Stimulated activated CD8-positive, alpha-beta memory T cell treated with anti-CD3 and anti-CD28 coated beads, Interleukin-2, amount 100 ng/mL, for 48 hours (primary cell): ENCODE measurements around the gene RIMS4.
A peak's percentile ranks its signal among the peaks of the same experiment; 100 is the strongest.
"Not testable (repeated sequence)": the region's sequence is repeated elsewhere in the genome, so short reads cannot be mapped to it uniquely, and the experiment has no call there.

Experiments used
- DNase-seq, 2 donors: peaks; one replicate each; pipeline ENCODE4 v3.0.0-alpha.2; 2020; ENCODE audit warnings: low read depth in 2 of 2

RIMS4 gene

DNA sequence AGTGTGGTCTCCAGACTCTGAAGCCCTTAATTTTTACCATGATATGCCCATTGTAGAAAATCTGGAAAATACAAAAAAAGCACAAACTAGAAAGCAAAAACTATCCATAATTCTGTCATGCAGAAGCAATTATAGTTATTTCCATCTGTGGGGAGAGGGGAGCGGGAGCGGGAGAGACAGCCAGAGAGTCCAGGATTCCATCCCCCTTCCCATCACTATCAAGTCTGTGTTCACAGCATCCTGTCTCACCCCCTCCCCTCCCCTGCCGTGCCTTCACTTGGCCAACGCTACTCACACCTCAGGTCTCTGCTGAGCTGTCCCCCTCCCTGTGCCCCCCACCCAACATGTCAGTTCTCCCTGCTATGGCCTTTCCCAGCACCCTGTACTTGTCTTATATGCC is 14.5 kb downstream of the RIMS4 start:
- no peak for DNase-seq

DNA sequence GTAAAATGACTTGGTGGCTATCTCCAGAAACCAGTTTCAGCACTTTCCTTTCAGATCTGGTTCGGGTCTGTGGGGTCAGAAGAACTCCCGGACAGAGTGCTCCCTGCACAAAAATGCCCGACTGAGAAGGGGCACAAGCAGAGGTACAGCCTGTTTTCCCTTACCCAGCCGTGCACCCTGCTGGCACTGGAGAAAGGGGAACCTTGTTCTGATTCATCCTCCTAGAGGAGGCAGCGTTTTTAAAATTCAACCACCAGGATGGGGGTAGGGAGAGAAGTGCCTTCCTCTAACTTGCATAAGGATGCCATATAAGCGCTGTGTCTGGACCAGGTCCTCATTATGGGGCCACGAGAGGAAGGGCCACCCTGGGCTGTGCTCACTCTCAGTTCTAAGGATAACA is 17.6 kb downstream of the RIMS4 start:
- no peak for DNase-seq

DNA sequence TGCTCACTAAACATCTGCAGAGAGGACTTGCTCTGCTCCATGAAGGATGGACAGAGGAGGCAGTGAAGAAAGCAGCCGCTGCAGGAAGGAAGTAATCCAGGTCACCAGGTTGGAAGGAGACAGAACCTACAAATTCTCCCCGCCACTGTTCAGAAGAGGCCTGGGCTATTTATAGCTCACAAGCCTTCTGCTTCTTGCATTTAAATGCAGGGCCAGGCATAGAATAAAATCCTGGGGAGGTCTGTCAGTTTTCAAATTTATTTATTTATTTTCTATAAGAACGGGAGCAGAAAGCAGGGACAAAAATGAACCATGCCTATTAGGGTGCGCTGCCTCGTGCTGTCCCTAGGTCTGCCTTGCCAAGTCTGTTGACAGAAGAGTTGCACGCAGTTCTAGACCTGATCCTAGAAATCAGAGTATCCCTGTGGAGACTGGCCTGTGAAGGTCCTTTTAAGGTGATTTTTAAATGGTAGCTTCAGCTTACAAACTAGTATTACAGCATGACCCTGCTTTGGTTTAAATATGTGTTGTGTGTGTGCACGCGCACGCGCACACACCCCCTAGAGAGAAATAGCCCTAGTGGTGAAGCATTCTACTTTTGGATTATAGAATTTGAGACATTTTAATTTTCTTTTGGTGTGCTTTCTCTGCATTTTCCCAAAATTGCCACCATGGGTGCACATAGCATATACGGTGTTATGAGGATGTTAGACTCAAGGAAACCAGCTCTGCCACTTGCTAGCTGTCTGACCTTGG is 19.5 kb downstream of the RIMS4 start:
- no peak for DNase-seq

DNA sequence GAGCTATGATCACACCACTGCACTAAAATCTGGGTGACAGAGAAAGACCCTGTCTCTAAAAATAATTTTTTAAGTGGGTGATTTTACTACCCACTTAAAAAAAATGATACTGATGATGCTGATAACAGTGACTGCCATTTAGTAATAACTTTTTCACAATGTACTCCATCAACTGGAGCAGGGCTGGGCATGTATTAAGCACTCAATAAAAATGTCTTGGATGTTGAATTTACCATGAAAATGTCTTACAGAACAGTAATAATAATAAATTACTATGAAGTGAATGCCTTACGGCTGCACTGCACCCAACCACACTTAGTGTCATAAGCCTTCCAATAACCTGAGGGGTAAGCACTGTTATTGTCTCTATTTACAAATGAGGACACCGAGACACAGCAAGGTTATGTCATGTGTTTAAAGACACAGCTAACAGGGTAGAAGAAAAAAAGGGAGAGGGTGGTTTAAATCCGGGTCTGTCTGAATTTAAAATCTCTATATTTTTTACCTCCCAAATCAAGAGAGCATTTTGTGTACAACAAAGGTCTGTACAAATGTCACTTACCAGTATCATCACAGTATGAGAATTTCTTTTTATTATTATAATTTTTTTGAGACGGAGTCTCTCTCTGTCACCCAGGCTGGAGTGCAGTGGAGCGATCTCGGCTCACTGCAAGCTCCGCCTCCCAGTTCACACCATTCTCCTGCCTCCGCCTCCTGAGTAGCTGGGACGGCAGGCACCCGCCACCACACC is 21.5 kb downstream of the RIMS4 start:
- DNase-seq = no peak

DNA sequence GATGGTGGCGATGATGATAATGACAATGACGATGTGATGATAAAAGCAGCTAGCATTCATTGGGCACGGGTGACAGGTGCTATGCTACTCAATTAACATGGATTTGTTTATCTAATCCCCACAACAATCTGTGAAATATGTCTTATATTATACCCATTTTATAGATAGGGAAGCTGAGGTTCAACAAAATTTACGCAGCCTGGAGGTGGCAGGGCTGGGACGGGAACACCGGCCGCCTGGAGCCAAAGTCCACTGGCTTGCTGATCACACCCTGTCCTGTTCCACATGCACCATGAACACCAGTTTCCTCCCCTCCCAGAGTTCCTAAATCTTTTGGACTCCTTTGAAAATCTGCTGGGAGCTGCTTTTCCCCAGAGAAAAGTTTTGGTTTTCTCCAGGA is 23.0 kb downstream of the RIMS4 start:
- no peak for DNase-seq

DNA sequence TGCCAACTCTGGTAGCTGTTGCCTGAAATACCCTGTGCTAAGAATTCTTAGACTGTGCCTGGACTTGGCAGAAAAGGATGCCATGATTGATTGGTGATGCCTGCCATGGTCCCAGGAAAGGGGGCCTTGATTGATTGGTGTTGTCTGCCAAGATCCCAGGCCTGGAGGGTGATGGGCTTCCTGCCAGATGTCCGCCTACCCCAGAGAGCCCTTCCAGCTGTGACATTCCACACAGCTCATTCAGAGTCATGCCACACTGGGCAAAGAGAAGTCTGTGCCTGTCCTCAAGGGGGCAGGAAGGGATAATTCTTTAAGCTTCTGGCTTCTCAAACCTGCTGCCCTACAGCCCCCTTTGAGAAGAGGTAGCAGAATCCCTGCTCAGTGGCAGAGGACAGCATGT is 24.6 kb downstream of the RIMS4 start:
- DNase-seq = no peak

DNA sequence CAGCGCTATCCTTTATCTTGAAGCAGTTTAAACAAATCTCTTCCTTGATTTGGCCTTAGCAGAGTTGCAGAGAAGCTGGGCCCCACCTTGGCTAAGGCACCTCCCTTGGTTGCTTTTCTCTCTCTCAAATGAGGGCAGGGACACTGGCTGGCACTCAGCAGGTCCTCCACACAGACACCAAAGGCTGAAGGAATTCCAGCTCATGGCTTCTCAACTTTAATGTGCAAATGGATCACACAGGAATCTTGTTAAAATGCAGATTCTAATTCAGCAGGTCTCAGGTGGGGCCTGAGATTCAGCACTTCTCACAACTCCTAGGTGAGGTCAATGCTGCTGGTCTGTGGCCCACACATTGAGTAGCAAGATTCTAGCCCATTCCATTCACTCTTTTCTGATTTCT is 25.7 kb downstream of the RIMS4 start:
- DNase-seq = no peak

DNA sequence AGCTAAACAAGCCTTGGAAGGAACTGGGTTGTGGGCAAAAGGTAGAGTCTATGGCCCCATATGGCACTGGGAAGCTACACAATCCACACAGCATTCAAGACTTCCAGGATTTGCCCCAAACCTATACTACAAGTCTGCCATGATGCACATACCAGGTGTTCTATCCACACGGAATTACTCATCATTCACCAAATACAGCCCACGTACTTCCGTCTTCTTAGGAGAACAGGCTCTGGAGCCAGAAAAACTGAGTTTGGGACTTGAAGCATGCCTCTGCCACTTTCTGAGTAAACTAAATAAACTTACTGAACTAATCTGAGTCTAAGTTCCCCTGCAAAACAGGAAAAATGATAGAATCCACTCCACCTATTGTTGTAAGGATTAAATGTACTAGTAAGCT is 28.6 kb downstream of the RIMS4 start:
- DNase-seq = no peak

DNA sequence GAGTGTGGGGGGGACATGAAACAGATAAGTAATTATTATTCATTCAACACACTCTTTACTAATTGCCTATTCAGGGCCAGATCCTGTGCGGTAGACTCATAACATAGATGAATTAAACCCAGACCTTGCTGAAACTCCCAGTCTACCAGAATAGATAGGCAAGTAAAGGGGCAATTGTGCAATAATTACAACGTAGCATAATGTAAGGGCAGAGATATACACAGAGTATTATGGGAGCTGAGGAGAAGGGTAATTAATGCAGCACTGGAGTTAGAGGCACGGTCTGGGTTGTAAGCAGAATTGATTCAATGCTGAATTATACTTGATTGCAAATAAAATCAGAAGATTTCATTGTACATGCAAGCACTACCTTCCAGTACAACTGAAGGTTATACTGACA is 29.2 kb downstream of the RIMS4 start:
- no peak for DNase-seq

DNA sequence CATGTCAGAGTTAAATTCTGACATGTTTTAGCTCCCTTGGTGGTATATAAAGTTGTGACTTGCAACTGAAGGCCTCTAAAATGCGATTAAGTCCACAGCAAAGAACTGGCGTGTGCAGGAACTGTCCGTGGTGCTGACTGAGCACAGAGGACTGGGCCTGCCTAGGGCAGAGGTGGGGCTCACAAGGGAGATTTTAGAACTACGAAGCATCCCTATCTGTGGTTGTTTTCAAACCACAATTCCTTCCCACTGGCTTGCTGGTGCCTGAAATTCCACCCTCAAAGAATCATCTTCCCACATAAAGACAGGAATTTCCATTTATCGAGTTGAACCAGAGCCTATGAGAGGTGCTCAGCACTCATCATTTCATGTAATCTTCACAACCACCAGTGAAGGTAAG is 30.1 kb downstream of the RIMS4 start:
- DNase-seq = peak; percentile 8 to 9

DNA sequence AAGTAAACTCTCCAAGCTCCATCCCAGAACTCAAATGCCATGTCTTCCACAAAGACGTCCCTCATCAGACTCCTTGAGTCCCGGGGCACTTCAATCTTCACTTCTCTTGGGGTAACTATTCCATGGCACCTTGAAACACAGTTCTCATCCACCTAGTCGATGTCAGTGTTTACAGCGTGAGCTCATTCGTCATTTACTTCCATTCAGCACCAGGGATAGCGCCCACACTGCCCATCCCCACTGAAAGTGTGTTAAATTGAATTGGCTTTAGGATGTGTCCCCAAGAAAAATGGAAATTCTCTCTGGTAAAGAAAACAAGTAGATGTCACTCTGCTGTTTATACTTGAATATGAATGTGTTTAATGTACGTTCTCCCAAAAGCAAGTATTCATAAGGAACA is 33.4 kb downstream of the RIMS4 start:
- no peak for DNase-seq

DNA sequence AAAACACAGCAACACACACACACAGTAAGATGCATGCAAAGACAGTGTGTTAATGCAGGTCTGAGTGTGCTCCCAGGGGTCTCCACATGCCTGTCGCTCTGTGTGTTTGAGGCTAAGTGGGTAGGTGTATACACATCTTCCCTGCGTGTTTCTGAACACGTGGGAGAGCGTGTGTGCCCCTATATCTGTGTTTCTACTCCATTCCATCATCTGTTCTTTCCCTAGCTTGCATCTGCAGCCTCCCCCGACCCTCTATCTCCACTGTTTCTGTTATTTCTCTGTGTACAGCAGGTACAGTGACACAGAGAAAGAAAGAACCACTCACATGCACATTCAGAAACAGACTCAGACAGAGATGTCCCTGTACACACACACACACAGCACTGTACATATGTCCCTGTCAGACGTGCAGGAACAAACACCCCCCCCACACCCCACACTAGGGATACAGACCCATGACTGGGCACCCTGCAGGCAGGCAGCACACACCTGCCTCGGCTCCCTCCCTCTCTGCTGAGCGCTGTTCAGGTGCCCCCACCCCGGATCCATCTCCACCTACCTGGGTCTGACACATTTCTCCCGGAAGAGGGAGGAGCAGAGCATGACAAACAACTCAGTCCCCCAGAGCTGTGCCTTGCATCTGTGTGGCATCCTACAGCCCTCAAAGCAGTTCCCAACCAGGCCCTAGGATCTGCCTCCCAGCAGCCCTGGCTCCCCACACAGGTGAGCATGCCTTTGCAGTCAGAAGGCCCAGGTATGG is 37.1 kb downstream of the RIMS4 start:
- no peak for DNase-seq

DNA sequence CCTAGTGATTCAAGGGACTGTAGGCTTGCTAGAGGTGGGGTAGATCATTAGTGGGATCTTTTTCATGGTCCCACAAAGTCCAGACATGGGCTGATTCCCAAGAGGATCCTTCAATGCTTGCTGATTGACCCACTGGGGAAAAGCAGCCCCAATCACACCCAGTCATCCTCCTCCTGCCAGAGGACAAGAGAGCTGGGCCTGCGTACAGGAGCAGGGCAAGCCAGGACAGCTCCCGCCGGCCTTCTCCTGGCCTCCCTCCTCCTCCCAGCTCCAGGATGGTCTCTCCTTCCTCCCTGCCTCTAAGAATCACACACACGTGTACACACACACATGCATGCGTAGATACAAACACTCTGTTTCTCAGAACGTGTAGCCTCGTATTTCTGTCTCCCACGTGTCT is 37.7 kb downstream of the RIMS4 start:
- no peak for DNase-seq

DNA sequence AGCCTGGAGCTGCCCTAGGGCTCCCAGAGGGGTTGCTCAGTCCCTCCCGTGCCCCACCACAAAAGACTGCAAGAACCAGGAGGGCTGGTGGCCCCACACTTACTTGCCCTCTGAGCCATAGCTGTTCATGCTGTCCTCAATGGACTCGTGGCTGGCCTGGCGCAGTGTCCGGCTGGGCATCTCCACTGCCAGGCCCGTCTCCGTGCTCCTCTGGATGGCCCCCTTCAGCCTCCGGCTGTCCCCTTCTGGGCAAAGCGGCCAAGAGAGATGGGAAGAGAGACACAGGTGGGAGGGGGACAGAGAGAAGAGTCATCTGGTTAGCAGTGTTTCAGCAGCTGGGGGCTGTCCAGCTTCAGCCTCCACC is 39.2 kb downstream of the RIMS4 start:
- DNase-seq = no peak

DNA sequence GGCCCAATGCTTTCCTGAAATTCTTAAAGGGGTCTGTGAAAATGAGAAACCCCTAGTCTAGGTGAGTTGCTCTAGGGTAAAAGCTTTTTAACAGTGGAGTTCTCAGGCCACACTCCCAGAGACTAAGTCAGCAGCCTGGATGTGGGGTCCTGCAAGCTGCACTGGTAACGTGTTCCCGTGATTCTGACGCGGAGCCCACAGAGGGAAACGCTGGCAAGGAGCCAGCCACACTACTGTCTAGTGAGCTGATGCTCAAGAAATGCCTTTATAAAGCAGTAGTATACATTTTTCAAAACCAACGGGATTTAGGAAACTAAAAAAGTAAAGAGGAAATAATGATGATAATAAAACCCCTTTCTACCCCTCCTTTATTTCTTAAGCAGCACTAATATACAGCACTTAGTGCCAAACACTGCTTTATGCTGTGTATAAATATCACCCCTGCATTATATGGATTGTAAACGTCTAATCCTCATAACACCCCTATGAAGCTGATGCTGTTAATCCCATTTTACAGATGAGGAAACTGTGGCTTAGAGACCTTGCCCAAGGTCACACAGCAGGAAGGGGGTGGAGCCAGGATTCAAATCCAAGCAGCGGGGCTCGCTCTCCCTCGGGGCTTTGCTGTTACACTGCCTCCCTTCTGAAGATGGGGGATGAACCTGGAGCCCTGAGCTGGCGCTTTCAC is 39.7 kb downstream of the RIMS4 start:
- DNase-seq = no peak

DNA sequence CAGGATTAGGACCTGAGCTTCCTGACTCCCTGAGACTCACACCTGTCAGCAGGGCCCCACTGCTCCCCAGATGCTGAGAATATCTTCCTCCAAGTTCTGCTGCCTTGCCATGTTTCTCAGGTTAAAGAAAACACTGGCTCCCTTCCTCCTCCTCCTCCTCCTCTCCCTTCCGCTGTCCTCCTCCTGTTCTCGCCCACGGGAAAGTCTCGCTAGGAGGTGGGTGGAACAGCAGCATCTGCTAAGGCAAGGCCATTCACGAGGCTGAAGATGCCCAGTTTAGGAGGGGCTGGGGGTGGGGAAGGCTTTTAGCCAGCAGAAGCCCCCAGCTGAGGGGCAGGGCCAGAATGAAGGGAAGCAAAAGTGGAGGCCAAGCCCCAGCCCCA is 40.9 kb downstream of the RIMS4 start:
- no peak for DNase-seq

DNA sequence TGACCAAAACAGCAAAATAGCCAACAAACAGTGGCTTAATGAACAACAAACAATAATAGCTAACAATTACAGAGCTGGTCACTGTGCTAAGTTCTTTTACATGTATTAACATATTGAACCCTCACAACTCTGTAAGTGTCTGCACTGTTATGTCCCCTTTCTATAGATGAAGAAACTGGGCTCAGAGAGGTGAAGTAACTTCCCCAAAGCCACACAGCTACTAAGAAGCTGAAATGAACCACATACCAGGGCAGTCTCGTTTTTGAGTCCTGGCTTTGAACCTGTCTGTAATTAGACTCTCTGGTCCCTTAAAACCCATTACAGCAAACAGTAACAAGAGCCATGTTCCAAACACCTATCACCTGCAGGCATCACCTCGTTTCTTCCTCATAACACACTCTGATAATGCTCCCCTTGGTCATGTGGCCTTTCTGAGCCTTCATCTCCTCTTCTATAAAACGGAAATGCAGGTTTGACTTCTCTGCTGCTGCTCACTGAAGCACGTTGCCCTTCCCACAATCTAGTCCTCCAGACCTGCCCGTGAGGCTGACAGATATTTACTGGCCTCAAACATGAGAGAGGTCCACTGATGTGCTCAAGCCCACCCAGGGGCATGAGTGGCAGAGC is 41.4 kb downstream of the RIMS4 start:
- no peak for DNase-seq

DNA sequence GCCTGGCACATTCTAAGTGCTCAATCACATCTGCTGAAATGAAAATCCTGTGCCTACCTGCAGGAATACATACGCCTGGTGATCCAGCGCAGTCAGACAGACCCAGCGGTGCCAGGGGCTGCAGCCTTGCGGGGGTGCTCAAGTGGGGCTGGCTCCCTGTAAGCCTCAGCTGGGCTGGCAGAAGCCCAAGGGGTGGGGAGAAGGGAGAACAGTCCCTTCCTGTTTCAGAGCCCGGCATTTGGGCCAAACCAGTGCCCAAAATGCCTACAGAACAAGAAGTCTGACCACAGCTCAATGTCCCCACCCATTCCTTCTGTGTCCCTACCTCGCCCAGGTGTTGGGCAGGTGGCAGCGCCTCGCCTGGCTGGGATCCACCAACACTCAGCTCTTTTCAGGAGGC is 42.1 kb downstream of the RIMS4 start:
- DNase-seq = no peak

DNA sequence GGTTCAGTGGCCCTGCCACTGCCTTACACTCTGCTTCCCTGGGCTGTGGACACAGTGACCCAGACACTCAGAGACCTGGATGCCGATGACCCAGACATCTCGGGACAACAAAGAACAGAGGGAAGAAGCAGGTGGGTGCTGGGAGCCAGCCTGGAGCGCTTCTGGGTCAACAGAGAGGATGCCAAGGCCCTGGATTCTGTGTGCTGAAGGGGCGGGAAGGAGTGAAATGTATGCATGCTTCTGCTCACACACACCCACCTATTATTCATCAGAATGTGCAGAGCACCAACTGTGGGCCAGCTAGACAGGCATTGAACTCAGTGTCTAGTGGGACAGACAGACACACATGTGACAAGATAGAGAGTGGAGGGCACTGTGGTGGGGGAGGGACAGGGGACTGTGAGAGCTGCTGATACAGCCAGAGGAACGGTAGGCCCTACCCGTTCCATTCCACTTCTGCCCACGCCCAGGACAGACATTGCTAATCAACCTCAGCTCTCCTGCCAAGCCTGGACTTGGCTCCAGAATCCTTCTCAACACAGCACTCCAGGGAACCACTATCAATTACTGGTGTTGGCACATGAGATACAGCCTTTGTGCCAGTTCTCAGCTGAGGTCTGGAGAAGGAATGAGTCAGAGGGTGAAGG is 44.5 kb downstream of the RIMS4 start:
- DNase-seq = no peak

DNA sequence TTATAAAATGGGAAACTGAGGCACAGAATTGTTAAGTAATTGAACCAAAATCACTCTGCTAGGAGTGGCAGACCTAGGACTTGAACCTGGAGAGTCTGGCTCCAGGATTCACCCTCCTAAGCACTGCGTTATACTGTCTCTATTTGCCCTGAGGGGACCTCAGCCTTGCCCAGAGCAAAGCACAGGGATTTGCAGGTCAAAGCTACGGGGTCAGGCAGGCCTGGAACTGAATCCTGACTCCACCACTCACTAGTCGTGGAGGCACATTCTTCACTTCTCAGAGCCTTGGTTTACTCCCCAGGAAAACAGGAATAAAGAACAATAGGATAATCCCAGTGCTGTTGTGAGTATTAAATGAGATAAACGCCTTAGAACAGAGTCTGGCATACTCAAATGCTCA is 45.3 kb downstream of the RIMS4 start:
- no peak for DNase-seq

DNA sequence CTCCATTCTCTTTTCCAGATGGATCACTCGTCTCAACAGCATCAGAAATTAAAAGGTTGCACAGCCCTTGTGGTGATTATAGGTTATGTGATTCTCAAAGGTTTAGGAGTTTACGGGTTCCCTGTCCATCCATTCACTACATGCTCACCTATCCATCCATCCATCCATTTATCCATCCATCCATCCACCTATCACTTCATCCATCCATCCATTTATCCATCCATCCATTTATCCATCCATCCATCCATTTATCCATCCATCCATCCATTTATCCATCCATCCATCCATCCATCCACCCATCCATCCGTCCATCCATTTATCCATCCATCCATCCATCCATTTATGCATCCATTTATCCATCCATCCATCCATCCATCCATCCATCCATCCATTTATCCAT is 46.5 kb downstream of the RIMS4 start:
- DNase-seq = not testable (repeated sequence)
